ENCODE data around the gene CORO2B.

CORO2B gene

DNA sequence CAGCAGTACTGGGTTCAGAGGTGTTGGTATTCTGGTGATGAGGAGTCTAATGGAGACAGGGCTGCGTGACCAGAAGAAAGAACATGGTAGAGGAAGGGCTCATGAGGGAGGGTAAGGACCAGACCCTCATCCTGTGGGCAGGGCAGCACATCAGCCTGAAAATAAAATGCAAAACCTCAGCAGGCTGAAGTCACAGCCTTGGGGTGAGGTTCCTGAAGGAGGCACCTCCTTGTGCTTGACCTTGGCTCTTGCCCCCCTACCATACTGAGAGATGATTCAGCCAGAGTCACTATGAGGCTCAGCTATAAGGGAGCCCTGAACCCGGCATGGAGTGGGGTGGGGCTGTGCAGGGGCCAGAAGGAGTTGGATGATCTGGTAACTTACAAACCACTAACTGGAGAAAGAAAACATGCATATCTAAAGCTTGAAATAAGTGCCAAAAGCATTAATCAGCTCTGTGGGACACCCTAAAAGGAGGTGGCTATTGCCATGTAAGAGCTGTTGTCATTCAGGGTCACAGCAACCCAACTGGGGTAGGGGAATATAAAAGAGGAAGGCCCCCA is 60.2 kb downstream of the CORO2B start:
- TF ChIP-seq, protein P1, sequence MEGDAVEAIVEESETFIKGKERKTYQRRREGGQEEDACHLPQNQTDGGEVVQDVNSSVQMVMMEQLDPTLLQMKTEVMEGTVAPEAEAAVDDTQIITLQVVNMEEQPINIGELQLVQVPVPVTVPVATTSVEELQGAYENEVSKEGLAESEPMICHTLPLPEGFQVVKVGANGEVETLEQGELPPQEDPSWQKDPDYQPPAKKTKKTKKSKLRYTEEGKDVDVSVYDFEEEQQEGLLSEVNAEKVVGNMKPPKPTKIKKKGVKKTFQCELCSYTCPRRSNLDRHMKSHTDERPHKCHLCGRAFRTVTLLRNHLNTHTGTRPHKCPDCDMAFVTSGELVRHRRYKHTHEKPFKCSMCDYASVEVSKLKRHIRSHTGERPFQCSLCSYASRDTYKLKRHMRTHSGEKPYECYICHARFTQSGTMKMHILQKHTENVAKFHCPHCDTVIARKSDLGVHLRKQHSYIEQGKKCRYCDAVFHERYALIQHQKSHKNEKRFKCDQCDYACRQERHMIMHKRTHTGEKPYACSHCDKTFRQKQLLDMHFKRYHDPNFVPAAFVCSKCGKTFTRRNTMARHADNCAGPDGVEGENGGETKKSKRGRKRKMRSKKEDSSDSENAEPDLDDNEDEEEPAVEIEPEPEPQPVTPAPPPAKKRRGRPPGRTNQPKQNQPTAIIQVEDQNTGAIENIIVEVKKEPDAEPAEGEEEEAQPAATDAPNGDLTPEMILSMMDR (conservative IDR thresholded peaks at IDR 0.05; ENCODE audit: low read depth, low read length): no peak
- H3K4me3 ChIP-seq (ENCODE audit: low read depth, low read length): no peak overlapping the region
- peak; percentile 60 for DNase-seq (ENCODE audit: low read depth)

GRCh38 chr15:68639926-68640600 is 61.3 kb downstream of the CORO2B start:
- TF ChIP-seq, protein P1 (conservative IDR thresholded peaks at IDR 0.05; ENCODE audit: low read depth, low read length): no peak
- no peak for DNase-seq (ENCODE audit: low read depth)
- H3K4me3 ChIP-seq (ENCODE audit: low read depth, low read length): no peak overlapping the region

DNA sequence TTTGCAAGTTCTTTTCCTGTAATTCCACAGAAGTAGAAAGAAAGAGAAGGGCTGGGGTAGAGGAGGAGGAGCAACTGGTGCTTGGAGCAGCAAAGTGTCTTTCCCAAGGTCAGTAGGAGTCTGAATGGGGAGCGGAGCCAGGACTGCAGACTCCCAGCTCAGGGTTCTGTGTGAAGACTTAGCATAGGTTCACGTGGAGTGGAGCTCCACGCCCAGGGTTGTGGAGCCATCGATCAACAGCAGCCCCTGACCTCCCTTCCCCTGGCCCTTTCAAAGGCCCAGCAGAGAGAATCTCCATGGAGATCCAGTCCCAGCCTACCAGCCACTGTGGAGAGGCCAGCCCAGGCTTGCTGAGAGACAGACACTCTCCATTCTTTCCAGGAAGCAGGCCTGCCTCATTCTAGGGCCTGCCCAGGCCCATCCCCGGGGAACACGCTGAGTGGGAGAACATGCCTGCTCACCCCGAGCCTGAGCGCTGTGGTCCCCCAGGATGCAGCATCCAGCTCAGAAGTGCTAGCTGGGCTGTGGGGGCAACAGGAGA is 62.1 kb downstream of the CORO2B start:
- no peak overlapping the region for H3K4me3 ChIP-seq (ENCODE audit: low read depth, low read length)
- TF ChIP-seq, protein P1 (conservative IDR thresholded peaks at IDR 0.05; ENCODE audit: low read depth, low read length): no peak
- DNase-seq (ENCODE audit: low read depth): peak; percentile 29

- H3K4me3 ChIP-seq (ENCODE audit: low read depth, low read length): no peak overlapping the region
- no peak for DNase-seq (ENCODE audit: low read depth)
- TF ChIP-seq, protein P1 (conservative IDR thresholded peaks at IDR 0.05; ENCODE audit: low read depth, low read length): no peak
These were observed 62.6 kb downstream of the CORO2B start for GRCh38 chr15:68641376-68641775.

DNA sequence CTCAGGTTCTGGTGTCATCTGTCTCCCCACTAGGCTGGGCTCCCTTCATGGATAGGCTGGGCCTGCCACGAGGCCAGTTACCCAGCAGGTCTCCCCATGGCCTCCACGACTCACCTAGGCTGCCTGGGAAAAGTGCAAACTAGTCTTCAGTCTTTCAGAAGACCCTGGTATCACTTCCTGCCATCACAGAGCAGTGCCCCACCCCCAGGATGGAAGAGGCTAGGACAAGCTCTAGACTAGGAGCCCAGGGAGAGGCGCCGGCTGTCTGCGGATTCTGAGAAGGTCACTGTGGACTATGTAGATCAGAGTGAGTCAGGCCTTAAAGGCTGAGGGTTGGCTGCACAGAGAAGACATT is 63.7 kb downstream of the CORO2B start:
- TF ChIP-seq, protein P1 (conservative IDR thresholded peaks at IDR 0.05; ENCODE audit: low read depth, low read length): peak; percentile 16
- H3K4me3 ChIP-seq (ENCODE audit: low read depth, low read length): no peak overlapping the region
- DNase-seq (ENCODE audit: low read depth): peak; percentile 68

DNA sequence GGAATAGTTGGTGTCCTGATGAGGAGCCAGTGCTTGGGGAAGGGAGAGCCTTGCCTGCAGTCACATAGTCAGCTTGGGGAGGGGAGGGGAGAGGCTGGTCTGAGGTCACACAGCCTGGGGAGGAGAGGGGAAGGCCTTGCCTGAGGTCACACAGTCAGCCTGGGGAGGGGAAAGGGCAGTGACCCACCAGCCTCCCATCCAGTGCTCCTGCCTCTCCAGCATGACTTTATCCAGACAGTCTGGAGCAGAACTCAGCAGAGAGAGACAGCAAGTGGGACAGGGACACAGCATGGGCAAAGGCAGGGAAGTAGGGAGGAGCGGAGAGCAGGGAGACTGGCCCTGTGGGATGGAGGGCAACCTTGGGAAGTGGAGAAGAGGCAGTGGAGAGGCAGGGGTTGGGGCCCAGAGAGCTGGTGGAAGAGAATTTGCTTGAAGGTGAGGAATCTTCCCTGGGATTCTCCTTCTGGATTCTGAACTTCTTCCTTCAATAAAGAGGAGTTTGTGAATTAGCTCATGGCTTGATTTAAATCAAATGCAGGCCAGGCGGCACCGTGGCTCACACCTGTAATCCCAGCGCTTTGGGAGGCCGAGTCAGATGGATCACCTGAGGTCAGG is 64.5 kb downstream of the CORO2B start:
- no peak for DNase-seq (ENCODE audit: low read depth)
- TF ChIP-seq, protein P1 (conservative IDR thresholded peaks at IDR 0.05; ENCODE audit: low read depth, low read length): no peak
- no peak overlapping the region for H3K4me3 ChIP-seq (ENCODE audit: low read depth, low read length)

All from choroid plexus epithelial cell (primary cell).